Tibial nerve (tissue), 4 donors: Measurements from ENCODE around the gene ERBB3.

ENCODE experiments used
- EP300 ChIP-seq, 2 donors: sonication (generic); formaldehyde crosslinking; IDR thresholded peaks; one replicate each; pipeline ENCODE4 v1.6.1; 2017; ENCODE audit warnings: antibody characterized with exemption in 2 of 2, mild to moderate bottlenecking in 1 of 2
- POLR2A ChIP-seq, 2 donors: fragments of 450-650 bp; IDR thresholded peaks; one replicate each; pipeline ENCODE4 v1.6.1; 2017; ENCODE audit warnings: antibody characterized with exemption in 2 of 2, mild to moderate bottlenecking in 2 of 2, moderate library complexity in 2 of 2
- TF ChIP-seq, protein P1 (sequence below), 5 experiments: fragments of 200-600 bp in 3 of 5; fragments of 450-650 bp in 2 of 5; sonication (generic) in 3 of 5; IDR thresholded peaks; one replicate each; pipeline ENCODE4 v1.5.1; 2016 to 2019; ENCODE audit warnings: antibody characterized with exemption in 5 of 5, mild to moderate bottlenecking in 3 of 5, moderate library complexity in 2 of 5

- TF ChIP-seq EP300 (IDR thresholded peaks at IDR 0.05) (no peak), POLR2A (IDR thresholded peaks at IDR 0.05) (no peak)
- TF ChIP-seq, protein P1, sequence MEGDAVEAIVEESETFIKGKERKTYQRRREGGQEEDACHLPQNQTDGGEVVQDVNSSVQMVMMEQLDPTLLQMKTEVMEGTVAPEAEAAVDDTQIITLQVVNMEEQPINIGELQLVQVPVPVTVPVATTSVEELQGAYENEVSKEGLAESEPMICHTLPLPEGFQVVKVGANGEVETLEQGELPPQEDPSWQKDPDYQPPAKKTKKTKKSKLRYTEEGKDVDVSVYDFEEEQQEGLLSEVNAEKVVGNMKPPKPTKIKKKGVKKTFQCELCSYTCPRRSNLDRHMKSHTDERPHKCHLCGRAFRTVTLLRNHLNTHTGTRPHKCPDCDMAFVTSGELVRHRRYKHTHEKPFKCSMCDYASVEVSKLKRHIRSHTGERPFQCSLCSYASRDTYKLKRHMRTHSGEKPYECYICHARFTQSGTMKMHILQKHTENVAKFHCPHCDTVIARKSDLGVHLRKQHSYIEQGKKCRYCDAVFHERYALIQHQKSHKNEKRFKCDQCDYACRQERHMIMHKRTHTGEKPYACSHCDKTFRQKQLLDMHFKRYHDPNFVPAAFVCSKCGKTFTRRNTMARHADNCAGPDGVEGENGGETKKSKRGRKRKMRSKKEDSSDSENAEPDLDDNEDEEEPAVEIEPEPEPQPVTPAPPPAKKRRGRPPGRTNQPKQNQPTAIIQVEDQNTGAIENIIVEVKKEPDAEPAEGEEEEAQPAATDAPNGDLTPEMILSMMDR (IDR thresholded peaks at IDR 0.05): no peak
Observed at GRCh38 chr12:56061982-56062381, 18.0 kb upstream of the ERBB3 start.
